NCI-H146 treated with DMSO at 0.1 percent for 48 hours (cell line): ENCODE data around the gene FANK1.
A peak's percentile ranks its signal among the peaks of the same experiment; 100 is the strongest.

Experiments
- DNase-seq: peaks from one replicate; lab custom pipeline; 2025; ENCODE audit not compliant: unreplicated experiment; lab: John Stamatoyannopoulos, UW

Gene FANK1

GRCh38 chr10:125984865-125985495, 88.6 kb downstream of the FANK1 start:
- DNase-seq = no peak

- no peak for DNase-seq
Measured at GRCh38 chr10:125985557-125986240, 89.3 kb downstream of the FANK1 start.

GRCh38 chr10:125989791-125990190, 93.4 kb downstream of the FANK1 start:
- DNase-seq = no peak

DNA sequence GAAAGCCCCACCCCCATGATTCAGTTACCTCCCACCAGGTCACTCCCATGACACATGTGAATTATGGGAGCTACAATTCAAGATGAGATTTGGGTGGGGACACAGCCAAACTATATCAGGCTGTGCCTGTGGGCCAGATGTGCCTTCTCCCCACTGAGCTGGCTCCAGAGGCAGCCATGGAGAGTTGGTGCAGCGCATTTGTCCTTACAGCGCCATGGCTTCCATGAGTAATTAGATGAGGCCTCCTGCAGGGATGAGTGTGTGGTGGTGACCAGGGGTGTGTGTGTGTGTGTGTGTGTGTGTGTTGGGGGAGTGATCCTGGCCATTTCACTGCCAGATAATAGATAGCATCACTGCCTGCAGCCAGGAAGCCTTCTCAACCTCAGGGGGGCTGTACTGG, 94.6 kb downstream of the FANK1 start:
- DNase-seq = no peak

DNA sequence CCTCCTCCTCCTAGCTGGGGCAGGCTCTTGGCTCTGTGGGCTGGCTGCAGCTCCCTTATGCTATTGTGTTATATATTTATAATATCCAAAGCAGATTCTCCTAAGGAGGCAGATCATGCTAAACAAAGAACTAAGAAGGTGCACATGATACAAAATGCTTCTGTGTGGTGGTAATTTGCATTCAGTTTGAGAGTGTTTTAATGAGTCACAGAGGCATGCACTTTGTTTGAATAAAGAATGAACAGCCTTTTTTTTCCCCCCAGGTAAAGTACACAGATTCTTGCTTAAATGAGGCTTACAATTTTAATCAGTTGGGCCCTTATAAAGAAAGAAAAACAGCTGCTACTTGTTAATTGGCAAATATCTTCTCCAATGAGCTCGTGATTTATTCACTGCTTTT, 95.0 kb downstream of the FANK1 start:
- no peak for DNase-seq

GRCh38 chr10:125992254-125992653, 95.9 kb downstream of the FANK1 start:
- no peak for DNase-seq

GRCh38 chr10:125994601-125995000, 98.2 kb downstream of the FANK1 start:
- no peak for DNase-seq

DNA sequence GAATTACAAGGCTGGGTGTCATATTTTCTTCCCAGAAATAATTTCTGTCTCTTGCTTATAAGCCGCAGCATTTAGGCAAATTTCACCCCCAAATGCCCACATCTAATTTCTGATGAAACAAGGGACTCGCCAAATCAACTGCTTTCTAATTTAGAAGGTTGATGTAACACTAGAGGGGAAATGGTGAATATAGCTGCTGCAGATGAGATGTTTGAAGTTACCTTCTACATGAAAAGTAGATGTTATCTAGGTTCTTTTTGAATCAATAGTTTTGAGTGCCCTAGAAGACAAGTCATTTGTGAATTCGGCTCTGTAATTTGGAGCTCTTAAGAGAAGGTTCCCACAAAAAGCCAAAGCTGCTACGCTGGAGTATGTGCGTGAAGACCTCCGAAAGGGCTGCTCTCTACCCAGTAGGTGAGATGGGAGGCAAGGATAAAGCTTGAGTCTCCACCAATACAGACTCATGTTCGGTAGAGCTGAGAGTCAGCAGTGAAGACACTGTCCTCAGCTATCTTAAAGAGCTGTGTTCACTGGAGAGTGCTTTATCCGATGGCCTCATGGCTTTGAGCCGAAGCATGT, 99.5 kb downstream of the FANK1 start:
- DNase-seq = no peak

DNA sequence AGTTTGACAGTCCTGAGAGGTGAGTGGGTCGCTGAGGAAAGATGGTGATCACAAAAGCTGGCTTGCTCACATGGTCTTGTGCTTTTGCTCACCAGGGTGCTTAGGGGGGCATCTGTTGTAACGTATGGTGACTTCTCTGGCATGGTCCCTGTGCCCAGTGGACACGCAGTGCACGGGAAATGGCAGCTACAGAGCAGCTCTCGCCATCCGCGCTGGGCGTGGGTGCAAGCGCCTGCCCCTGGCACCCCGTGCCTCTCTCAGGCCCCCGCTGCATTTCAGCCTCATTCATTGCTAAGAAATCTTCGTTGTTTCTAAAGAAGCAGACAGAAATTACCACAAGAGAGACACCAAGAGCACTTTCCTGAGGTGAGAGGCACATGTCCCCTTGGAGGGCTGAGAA, 101.2 kb downstream of the FANK1 start:
- no peak for DNase-seq

DNA sequence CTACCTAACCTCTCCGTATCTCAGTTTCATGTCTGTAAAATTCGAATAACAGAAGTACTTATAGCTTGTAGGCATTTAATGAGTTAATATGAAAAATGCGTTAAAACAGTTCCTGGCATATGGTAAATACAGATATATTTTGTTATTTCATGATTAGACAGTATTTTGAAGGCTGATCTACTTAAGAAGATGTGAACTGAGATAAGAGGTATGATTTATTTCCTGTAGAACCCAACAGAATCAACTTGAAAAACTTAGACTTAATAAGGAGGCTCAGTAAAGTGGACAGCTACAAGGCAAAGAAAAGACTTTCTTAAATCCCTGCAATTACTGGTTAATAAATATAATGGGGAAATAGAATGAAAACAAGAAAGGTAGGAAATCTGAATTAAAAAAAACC, 103.3 kb downstream of the FANK1 start:
- DNase-seq = no peak

DNA sequence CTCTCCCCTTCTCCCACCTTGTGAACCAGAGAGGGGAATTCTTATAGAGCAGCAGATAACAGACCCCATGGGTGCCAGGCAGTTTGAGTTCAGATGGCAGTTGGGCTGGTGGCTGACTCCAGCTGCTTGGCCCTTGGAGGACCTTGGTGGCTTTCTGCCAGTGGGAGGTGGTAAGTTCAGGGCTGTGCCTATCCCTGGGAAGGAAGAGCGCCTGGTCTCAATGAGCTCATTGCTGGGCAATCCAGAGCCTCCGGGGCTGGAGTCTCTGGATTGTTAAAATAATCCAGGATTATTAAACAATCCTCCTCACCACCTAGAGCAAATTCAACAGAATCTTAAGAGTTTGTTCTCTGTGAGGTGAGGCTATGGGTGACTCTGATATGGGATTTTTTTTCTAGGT, 105.2 kb downstream of the FANK1 start:
- no peak for DNase-seq

DNA sequence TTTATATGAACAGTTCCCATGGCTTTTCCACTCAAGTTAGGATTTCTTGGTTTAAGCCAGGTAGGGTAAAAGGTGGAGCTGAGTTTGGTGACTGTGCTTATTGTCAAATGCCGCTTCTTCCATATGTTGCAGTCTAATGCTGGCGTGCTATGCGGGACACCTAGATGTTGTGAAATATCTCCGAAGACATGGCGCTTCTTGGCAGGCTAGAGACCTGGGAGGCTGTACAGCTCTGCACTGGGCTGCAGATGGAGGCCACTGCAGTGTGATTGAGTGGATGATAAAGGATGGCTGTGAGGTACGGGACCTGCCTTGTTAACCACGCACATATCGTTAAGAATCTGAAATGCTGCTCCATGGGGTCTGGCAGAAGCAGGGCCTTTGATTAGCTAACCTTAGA, 108.4 kb downstream of the FANK1 start:
- DNase-seq = no peak

GRCh38 chr10:126006264-126006663, 109.9 kb downstream of the FANK1 start:
- DNase-seq = no peak

- no peak for DNase-seq
Measured at GRCh38 chr10:126006906-126007305, 110.5 kb downstream of the FANK1 start.

GRCh38 chr10:126009650-126010049, 113.3 kb downstream of the FANK1 start:
- DNase-seq = no peak

DNA sequence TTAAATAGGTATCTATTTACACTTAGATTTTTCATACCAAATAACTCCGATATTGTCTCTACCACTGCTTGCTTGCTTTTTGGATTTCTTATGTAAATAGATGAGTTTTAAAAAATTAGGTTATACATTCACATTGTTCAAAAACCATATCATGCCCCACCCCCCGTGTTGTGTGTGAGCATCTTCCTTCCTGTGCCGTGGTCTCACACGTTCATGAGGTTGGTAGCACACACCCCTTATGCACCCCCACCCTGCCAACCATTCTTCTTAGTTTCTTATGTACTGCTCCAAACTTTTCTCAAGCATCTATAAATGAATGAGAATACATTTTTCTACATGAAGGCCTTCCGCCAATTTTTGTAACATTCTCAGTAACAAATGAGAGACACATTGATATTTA, 115.6 kb downstream of the FANK1 start:
- no peak for DNase-seq

DNA sequence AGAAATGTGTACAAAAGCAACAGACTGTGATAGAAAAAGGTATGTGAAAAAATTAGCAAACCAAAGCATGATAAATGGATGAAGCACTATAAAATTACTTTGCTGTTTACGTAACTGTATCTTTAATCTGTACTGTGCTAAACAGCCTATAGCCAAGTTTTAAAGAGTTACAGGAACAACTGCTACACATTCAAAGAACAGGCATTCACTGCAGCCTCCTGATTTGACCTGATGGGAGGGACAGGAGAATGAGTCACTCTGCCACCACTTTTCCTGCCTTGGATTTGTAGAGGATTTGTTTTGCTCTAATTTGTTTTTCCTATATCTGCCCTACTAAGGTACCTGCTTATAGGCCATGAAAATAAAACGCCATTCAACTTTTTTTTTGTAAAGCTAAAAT, 116.1 kb downstream of the FANK1 start:
- no peak for DNase-seq

- peak; percentile 85 for DNase-seq
Measured at GRCh38 chr10:126013489-126014281, 117.3 kb downstream of the FANK1 start.

DNA sequence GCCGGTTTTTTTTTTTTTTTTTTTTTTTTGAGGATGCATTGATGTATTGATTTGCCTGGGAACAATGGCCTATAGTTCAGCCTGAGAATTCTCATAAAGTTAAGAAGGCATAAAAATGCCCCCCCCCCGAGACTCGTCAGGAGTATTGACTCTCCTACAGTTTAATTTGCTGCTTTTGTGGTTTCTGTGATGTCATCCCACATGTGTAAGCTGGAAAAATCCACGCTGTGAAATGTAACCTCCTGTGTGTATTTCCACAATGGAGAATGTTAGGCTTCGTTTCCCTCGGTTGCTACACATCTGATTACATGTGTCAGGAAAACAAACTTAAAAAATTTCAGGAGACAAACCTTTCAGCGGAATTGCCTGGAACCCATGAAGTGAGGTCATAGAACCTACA, 117.9 kb downstream of the FANK1 start:
- DNase-seq = peak; percentile 75

DNA sequence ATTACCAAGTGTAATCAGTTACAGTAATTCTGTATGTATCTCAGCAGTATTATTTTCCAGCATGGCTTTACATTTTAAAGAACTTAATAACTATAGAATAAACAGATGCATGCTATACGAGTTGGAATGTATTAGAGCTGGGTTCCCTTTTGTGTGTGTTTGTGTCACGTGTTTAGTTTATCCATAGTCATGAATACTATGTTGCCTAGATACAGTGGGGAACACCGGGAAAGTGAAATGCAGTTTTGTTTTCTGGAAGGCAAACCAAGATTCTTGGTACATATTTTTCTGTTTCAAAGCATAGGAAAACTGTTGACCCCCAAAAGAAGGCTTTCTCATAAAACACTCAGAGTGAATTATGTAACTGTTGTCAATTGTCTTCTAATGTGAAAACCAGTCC, 119.0 kb downstream of the FANK1 start:
- DNase-seq = no peak

GRCh38 chr10:126016156-126016805, 119.9 kb downstream of the FANK1 start:
- DNase-seq = no peak
